Gastroesophageal sphincter (tissue), 4 donors: ENCODE measurements around the gene RBM5. TPM values are rescaled to one million over a fixed set of nuclear protein-coding genes. Genes with fewer than 3 reads are reported as not detected.

Experiments used
- ATAC-seq: fragments of 150-250 bp; one replicate; pipeline ENCODE4 v1.9.1; 2016; ENCODE audit warnings: mild to moderate bottlenecking, moderate library complexity
- H3K27ac ChIP-seq, 4 donors: fragments of 200-600 bp; sonication (generic) in 3 of 4; 1 replicate in 3 of 4; 2 replicates in 1 of 4; pipeline ENCODE4 v1.5.1; 2016 to 2019
- H3K27me3 ChIP-seq: fragments of 200-600 bp; sonication (generic); one replicate; pipeline ENCODE4 v1.5.1; 2019
- H3K36me3 ChIP-seq, 2 donors: fragments of 200-600 bp; sonication (generic); one replicate each; pipeline ENCODE4 v1.5.1; 2019; ENCODE audit warnings: control low read depth in 1 of 2
- H3K4me1 ChIP-seq, 3 donors: fragments of 200-600 bp; sonication (generic); 1 replicate in 2 of 3; 2 replicates in 1 of 3; pipeline ENCODE4 v1.5.1; 2016 to 2019; ENCODE audit warnings: control low read depth in 2 of 3
- H3K4me3 ChIP-seq, 2 donors: fragments of 200-600 bp; sonication (generic); one replicate each; pipeline ENCODE4 v1.5.1; 2019; ENCODE audit warnings: mild to moderate bottlenecking in 1 of 2, moderate library complexity in 1 of 2
- H3K9me3 ChIP-seq, 3 donors: fragments of 200-600 bp; sonication (generic); one replicate each; pipeline ENCODE4 v1.5.1; 2017 to 2019; ENCODE audit warnings: control low read depth in 2 of 3
- EP300 ChIP-seq: sonication (generic); formaldehyde crosslinking; IDR thresholded peaks from one replicate; pipeline ENCODE4 v1.6.1; 2017; ENCODE audit warnings: antibody characterized with exemption, mild to moderate bottlenecking
- POLR2A ChIP-seq, 2 donors: fragments of 450-650 bp; IDR thresholded peaks; one replicate each; pipeline ENCODE4 v1.6.1; 2017; ENCODE audit warnings: antibody characterized with exemption in 2 of 2, mild to moderate bottlenecking in 2 of 2, moderate library complexity in 1 of 2
- POLR2AphosphoS5 ChIP-seq: sonication (generic); formaldehyde crosslinking; IDR thresholded peaks from one replicate; pipeline ENCODE4 v1.6.1; 2017; ENCODE audit warnings: antibody characterized with exemption
- WGBS, 2 donors: methylation state at CpG; one replicate each; pipeline ENCODE4 v1.1.5; 2018; ENCODE audit warnings: low coverage in 1 of 2; 5-methylcytosine and 5-hydroxymethylcytosine counted together
- total RNA-seq, 4 donors: library from RNA; depleted of rRNA; stranded (reverse); fragments of >200 nt; gene quantifications; one replicate each; pipeline ENCODE4 v1.1.0, GENCODE V29; 2016
- TF ChIP-seq, protein P1 (sequence below), 4 experiments: fragments of 200-600 bp in 2 of 4; fragments of 450-650 bp in 2 of 4; sonication (generic) in 1 of 4; IDR thresholded peaks; one replicate each; pipeline ENCODE4 v1.5.1; 2017 to 2019; ENCODE audit warnings: antibody characterized with exemption in 4 of 4, mild to moderate bottlenecking in 2 of 4, moderate library complexity in 2 of 4

RBM5 gene
- total RNA-seq, 4 donors from 2014 or later: 85.7 to 228 (median 136) TPM

DNA sequence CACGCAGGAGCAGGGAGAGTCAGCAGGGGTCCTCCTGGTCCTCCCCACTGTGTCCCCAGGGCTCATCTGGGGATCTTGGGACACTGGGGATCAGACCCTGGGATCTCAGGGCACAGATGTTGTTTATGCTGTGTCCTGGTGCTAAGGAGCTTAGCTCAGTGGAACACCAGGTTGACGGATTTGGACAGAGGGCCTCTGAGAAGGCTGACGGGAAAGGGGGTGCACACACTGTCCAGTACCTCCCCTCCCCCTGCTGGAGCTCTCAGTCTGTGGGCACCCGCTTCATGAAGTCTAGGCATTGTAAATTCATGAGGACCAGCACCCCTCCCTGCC is 44.5 kb downstream of the RBM5 start:
- WGBS, 2 donors: 100% methylated on average over 1 of the region's 4 CpGs; no CpG with 5 or more reads in 1 of the 2 donors
- H3K9me3 ChIP-seq: no peaks in the 10 kb centered on the region

DNA sequence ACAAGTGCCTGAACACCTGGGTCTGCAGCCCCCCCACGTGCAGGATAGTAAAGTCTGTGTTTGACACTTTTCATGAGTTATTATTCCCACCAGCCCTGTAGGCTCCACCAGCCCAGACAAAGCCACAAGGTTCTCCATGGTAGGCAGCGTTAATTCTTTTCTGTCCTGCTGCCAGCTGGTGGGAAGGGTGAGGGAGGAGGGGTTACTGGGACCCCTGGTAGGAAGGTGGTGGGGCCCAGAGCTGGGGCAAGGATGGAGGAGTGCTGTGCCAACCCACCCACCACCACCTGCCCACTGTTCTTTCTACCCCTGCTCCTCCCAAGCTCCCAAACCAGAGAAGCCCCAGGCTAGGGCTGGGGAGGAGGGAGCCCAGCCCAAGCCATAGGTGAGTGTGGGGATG is 45.6 kb downstream of the RBM5 start:
- no peak for TF ChIP-seq POLR2A (IDR thresholded peaks at IDR 0.05)
- TF ChIP-seq, protein P1, sequence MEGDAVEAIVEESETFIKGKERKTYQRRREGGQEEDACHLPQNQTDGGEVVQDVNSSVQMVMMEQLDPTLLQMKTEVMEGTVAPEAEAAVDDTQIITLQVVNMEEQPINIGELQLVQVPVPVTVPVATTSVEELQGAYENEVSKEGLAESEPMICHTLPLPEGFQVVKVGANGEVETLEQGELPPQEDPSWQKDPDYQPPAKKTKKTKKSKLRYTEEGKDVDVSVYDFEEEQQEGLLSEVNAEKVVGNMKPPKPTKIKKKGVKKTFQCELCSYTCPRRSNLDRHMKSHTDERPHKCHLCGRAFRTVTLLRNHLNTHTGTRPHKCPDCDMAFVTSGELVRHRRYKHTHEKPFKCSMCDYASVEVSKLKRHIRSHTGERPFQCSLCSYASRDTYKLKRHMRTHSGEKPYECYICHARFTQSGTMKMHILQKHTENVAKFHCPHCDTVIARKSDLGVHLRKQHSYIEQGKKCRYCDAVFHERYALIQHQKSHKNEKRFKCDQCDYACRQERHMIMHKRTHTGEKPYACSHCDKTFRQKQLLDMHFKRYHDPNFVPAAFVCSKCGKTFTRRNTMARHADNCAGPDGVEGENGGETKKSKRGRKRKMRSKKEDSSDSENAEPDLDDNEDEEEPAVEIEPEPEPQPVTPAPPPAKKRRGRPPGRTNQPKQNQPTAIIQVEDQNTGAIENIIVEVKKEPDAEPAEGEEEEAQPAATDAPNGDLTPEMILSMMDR (IDR thresholded peaks at IDR 0.05): no peak
- no peak for TF ChIP-seq POLR2AphosphoS5
- TF ChIP-seq EP300: no peak
- H3K4me3 ChIP-seq: no peak overlapping the region
- H3K4me1 ChIP-seq: peaks cover 0 to 14% (median 0%) of the 10 kb centered on the region in 3 donors
- no peaks in the 10 kb centered on the region for H3K9me3 ChIP-seq
- no peaks in the 10 kb centered on the region for H3K36me3 ChIP-seq
- no peaks in the 10 kb centered on the region for H3K27me3 ChIP-seq
- no peak overlapping the region for H3K27ac ChIP-seq
- 38 to 40% methylated on average over 1 of the region's 2 CpGs for WGBS, 2 donors
- no peak for ATAC-seq

More for the DNA sequence above, 44.5 kb downstream of the RBM5 start:
- no peak for TF ChIP-seq POLR2AphosphoS5
- no peak for TF ChIP-seq EP300
- TF ChIP-seq, protein P1 (IDR thresholded peaks at IDR 0.05): no peak
- no peak for TF ChIP-seq POLR2A (IDR thresholded peaks at IDR 0.05)
- Histone ChIP-seq H3K4me1 (peaks cover 0 to 3% (median 0%) of the 10 kb centered on the region in 3 donors), H3K27me3 (no peaks in the 10 kb centered on the region), H3K4me3 (no peak overlapping the region), H3K36me3 (no peaks in the 10 kb centered on the region), H3K27ac (no peak overlapping the region)
- no peak for ATAC-seq

DNA sequence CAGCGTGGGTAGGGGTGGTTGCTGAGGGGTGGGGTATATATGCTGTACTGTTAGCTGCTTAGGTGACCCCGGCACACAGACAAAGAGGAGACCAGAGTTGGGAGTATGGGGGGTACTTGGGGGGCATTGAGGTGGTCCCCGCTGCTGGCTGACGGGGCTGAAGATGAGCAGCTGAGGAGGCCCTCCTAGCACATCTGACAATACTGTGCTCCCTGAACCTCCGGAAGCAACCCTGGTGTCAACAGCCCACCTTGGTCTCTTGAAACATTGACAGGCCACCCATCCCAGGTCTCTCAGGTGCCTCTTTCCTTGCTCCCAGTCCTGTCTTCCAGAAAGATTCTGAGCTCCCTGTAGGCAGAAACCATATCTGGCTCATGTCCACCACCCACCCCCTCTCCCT is 47.2 kb downstream of the RBM5 start:
- Histone ChIP-seq H3K4me1 (peaks cover 0 to 15% (median 0%) of the 10 kb centered on the region in 3 donors), H3K36me3 (no peaks in the 10 kb centered on the region), H3K4me3 (no peak overlapping the region), H3K9me3 (no peaks in the 10 kb centered on the region), H3K27me3 (no peaks in the 10 kb centered on the region), H3K27ac (no peak overlapping the region)
- WGBS, 2 donors: 90 to 100% methylated on average over 2 to 3 of the region's 5 CpGs
- no peak for ATAC-seq
- TF ChIP-seq, protein P1 (IDR thresholded peaks at IDR 0.05): no peak
- TF ChIP-seq EP300: no peak
- no peak for TF ChIP-seq POLR2A (IDR thresholded peaks at IDR 0.05)
- no peak for TF ChIP-seq POLR2AphosphoS5

DNA sequence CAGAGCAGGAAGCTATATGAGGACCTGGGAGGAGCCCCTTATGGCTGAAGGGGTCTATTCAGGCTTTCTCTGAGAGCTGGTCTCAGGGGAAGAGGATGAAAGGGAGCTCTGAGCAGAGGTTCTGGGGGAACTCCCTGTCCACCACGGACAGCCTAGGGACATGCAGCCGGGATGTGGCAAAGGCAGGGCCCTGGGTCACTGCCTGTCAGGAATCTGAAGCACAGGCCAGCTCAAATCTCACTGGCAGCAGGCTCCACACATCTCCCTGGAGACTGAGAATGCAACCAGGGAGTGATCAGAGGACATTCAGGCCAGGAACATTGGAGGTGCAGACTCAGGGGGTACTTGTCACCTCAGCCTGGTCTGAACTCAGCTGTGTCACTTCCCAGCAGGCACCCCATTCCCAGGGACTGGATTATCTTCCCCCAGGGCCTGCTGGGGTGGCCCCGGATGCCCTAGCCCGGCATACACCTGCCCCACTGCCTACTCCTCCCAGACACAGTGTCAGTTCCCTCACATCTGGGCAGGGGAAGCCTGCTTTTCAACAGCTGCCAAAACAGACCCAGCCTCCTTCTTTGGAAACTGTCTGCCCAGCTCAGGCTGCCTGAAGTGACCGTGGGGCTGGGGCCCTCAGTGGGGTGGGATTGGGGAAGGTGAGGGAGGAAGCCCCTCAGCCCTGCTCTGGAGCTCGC is 48.1 kb downstream of the RBM5 start:
- WGBS, 2 donors: no CpG with 5 or more reads among the region's 6 CpGs
- Histone ChIP-seq H3K4me3 (no peak overlapping the region), H3K4me1 (peaks cover 0 to 15% (median 0%) of the 10 kb centered on the region in 3 donors), H3K36me3 (no peaks in the 10 kb centered on the region), H3K9me3 (no peaks in the 10 kb centered on the region), H3K27ac (no peak overlapping the region), H3K27me3 (no peaks in the 10 kb centered on the region)
- TF ChIP-seq POLR2A (IDR thresholded peaks at IDR 0.05) (no peak), POLR2AphosphoS5 (no peak), EP300 (no peak)
- TF ChIP-seq, protein P1 (IDR thresholded peaks at IDR 0.05): no peak
- no peak for ATAC-seq

DNA sequence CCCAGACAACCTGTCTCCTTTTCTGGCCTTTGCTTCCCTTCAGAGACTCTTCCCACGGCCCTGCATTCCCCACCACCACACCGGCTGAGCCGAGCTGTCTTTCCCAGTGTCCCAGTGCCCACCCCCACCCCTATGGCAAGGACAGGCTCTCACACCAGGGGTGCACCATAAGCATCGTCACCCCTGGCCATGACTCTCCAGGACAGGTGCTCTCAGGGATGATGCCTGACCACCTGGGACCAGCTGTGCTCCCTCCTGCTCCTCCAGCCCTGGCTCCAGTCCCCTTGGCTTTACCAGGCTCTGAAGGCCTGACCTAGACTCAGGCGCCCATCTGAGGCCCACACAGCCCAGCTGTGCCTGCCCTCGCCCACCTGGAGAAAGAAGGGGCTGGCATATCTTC is 48.8 kb downstream of the RBM5 start:
- TF ChIP-seq, protein P1 (IDR thresholded peaks at IDR 0.05): no peak
- TF ChIP-seq EP300: no peak
- no peak for TF ChIP-seq POLR2A (IDR thresholded peaks at IDR 0.05)
- TF ChIP-seq POLR2AphosphoS5: no peak
- 100% methylated on average over 3 of the region's 6 CpGs; no CpG with 5 or more reads in 1 of the 2 donors for WGBS, 2 donors
- Histone ChIP-seq H3K4me1 (peaks cover 0 to 15% (median 0%) of the 10 kb centered on the region in 3 donors), H3K4me3 (no peak overlapping the region), H3K9me3 (no peaks in the 10 kb centered on the region), H3K27me3 (no peaks in the 10 kb centered on the region), H3K36me3 (no peaks in the 10 kb centered on the region), H3K27ac (no peak overlapping the region)
- no peak for ATAC-seq
